ENCODE measurements around the gene PAPOLA. TPM values are rescaled to one million over a fixed set of nuclear protein-coding genes. Genes with fewer than 3 reads are reported as not detected.

Gene PAPOLA
- total and polyA plus RNA-seq, 2 of the 4 experiments (the other 2 are of a cell fraction) = 73.8 to 128 TPM

DNA sequence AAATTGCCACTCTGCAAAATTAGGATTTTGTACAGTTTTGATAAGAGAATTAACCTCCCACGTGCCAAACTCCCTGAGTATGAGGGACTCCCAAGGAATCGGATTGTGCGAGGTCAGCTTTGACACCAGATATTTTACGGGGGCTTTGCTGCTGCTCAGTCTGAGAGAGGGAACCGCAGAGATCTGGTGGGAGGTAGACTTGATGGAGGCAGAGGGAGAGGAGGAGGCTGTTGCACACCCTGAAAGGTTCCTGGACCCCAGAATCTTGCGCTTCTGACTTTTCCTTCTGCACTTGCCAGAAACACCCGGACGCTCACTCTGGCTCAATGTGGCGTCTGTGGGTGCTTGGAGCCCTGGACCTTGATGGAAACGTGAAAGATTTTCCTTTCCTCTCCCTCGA lies 83.9 kb downstream of the PAPOLA start:
- Histone ChIP-seq H3K56ac (ENCODE audit: extremely low read depth, insufficient read depth, low read length) (no peak overlapping the region), H3K9me3 (ENCODE audit: control insufficient read depth, insufficient read depth, low read length) (no peaks in the 10 kb centered on the region; the same call in none of the 2 replicates), H3K4me1 (ENCODE audit: control insufficient read depth, insufficient read depth, low read length) (no peaks in the 10 kb centered on the region), H3K27ac (ENCODE audit: insufficient read depth, low read length) (no peak overlapping the region), H2BK20ac (ENCODE audit: low read depth, low read length) (no peak overlapping the region), H3K14ac (replicated peaks; ENCODE audit: low read depth, low read length) (no peak overlapping the region), H2BK5ac (ENCODE audit: low read depth, low read length, poor library complexity, severe bottlenecking) (no peak overlapping the region), H4K5ac (ENCODE audit: low read depth, low read length) (no peak overlapping the region), H3K27me3 (ENCODE audit: control insufficient read depth, insufficient read depth, low read length) (peaks cover 66% of the 10 kb centered on the region), H3K36me3 (ENCODE audit: control insufficient read depth, insufficient read depth, low read length) (no peaks in the 10 kb centered on the region), H3K23ac (ENCODE audit: low read depth, low read length) (no peak overlapping the region), H4K91ac (ENCODE audit: insufficient read depth, low read depth, low read length) (no peak overlapping the region), H3K4ac (ENCODE audit: low read depth, low read length) (no peak overlapping the region), H2AK5ac (ENCODE audit: low read depth, low read length) (no peak overlapping the region), H4K20me1 (ENCODE audit: insufficient read depth, low read length) (no peaks in the 10 kb centered on the region), H2BK15ac (ENCODE audit: low read depth, low read length) (no peak overlapping the region), H3K9me1 (ENCODE audit: insufficient read depth, low read length) (peaks cover 2% of the 10 kb centered on the region; the same call in 1 of the 2 replicates), H3K18ac (ENCODE audit: low read depth, low read length) (no peak overlapping the region), H3K4me3 (ENCODE audit: insufficient read depth, low read depth, low read length) (no peak overlapping the region), H2AK9ac (replicated peaks; ENCODE audit: low read depth, low read length, poor library complexity) (no peak overlapping the region), H3K9ac (ENCODE audit: low read depth, low read length) (no peak overlapping the region), H2BK120ac (ENCODE audit: low read depth, low read length) (no peak overlapping the region), H3K4me2 (ENCODE audit: low read depth, low read length) (no peak overlapping the region), H4K8ac (ENCODE audit: low read depth in 2 of 2, low read length in 2 of 2) (no peak overlapping the region), H2AFZ (replicated peaks; ENCODE audit: low read length, poor library complexity) (no peak overlapping the region), H3K79me1 (ENCODE audit: low read depth in 1 of 2, low read length in 2 of 2) (no peaks in the 10 kb centered on the region)
- POLR2A ChIA-PET (ENCODE audit: unreplicated experiment) = interaction anchor here (0.8 kb wide), 1 partner anchor 154 kb away, joined by 4 read pairs; no protein-coding TSS in a partner anchor
- dilution Hi-C loops (cut with HindIII; ENCODE audit: low sequenced_read_pairs, unreplicated experiment) (no loop called here), in situ Hi-C loops (cut with MboI; ENCODE audit: low sequenced_read_pairs) (loop anchor here (10.0 kb wide), 1 partner anchor 159 kb away; no protein-coding TSS in a partner anchor), intact Hi-C loops (cut with micrococcal nuclease) (no loop called here)
- no peak for ATAC-seq (ENCODE audit: low read depth)
- TF ChIP-seq FOS (IDR thresholded peaks at IDR 0.05; ENCODE audit: low read depth, low read length) (no peak), MXI1 (IDR thresholded peaks at IDR 0.05; ENCODE audit: borderline replicate concordance, low read depth, low read length) (no peak), MAZ (IDR thresholded peaks at IDR 0.05; ENCODE audit: borderline replicate concordance, low read depth, low read length) (no peak), RFX5 (IDR thresholded peaks at IDR 0.05; ENCODE audit: low read depth, low read length) (no peak), RCOR1 (IDR thresholded peaks at IDR 0.05; ENCODE audit: insufficient replicate concordance, low read length) (no peak), RAD21 (IDR thresholded peaks at IDR 0.05; ENCODE audit: low read length) (no peak), BHLHE40 (IDR thresholded peaks at IDR 0.05; ENCODE audit: low read depth, low read length) (no peak), MAFK (IDR thresholded peaks at IDR 0.05; ENCODE audit: low read depth, low read length) (no peak), POLR2A (IDR thresholded peaks at IDR 0.05; ENCODE audit: low read depth, low read length) (no peak)
- TF ChIP-seq, protein P1, sequence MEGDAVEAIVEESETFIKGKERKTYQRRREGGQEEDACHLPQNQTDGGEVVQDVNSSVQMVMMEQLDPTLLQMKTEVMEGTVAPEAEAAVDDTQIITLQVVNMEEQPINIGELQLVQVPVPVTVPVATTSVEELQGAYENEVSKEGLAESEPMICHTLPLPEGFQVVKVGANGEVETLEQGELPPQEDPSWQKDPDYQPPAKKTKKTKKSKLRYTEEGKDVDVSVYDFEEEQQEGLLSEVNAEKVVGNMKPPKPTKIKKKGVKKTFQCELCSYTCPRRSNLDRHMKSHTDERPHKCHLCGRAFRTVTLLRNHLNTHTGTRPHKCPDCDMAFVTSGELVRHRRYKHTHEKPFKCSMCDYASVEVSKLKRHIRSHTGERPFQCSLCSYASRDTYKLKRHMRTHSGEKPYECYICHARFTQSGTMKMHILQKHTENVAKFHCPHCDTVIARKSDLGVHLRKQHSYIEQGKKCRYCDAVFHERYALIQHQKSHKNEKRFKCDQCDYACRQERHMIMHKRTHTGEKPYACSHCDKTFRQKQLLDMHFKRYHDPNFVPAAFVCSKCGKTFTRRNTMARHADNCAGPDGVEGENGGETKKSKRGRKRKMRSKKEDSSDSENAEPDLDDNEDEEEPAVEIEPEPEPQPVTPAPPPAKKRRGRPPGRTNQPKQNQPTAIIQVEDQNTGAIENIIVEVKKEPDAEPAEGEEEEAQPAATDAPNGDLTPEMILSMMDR (conservative IDR thresholded peaks at IDR 0.05; ENCODE audit: low read depth, low read length) = no peak
- TF ChIP-seq, protein P2, sequence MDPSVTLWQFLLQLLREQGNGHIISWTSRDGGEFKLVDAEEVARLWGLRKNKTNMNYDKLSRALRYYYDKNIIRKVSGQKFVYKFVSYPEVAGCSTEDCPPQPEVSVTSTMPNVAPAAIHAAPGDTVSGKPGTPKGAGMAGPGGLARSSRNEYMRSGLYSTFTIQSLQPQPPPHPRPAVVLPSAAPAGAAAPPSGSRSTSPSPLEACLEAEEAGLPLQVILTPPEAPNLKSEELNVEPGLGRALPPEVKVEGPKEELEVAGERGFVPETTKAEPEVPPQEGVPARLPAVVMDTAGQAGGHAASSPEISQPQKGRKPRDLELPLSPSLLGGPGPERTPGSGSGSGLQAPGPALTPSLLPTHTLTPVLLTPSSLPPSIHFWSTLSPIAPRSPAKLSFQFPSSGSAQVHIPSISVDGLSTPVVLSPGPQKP (IDR thresholded peaks at IDR 0.05; ENCODE audit: borderline replicate concordance, low read depth, low read length) = no peak
- BruUV-seq (replicated peaks) = no TSS peak
- CTCF ChIA-PET = no interaction called here
- DNase-seq = no peak
- no CpG with 5 or more reads among the region's 11 CpGs for WGBS, 2 experiments (ENCODE audit: extremely low coverage in 2 of 2, insufficient read length in 1 of 2)

All from IMR-90 (cell line).